ENCODE data around the gene NRF1.

The NRF1 gene

DNA sequence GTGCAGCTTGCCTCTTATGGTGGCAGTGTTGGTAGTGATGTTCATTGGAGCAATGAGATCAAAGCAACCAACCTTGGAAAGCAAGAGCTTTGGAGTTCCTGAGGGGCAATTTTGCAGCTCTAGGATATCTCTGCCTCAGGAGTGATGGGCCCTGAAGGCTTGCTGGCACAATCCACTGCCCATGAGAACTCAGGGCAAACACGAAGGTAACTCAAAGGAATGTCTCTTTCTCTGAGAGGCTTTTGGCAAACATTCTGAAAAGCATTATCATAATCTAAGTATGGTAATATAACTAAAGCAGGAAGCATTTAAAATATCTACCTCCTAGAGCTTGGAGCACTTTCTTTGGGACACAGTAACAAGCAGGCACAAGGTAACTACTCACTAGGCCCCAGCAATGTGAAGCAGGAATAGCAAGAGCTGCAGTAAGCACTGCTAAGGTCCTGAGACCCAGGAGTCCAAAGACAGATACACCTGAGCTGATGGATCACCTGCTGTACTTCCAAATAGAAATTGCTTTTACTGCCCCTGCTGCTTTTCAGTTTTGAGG is 103.1 kb downstream of the NRF1 start:
- TF ChIP-seq, protein P1, sequence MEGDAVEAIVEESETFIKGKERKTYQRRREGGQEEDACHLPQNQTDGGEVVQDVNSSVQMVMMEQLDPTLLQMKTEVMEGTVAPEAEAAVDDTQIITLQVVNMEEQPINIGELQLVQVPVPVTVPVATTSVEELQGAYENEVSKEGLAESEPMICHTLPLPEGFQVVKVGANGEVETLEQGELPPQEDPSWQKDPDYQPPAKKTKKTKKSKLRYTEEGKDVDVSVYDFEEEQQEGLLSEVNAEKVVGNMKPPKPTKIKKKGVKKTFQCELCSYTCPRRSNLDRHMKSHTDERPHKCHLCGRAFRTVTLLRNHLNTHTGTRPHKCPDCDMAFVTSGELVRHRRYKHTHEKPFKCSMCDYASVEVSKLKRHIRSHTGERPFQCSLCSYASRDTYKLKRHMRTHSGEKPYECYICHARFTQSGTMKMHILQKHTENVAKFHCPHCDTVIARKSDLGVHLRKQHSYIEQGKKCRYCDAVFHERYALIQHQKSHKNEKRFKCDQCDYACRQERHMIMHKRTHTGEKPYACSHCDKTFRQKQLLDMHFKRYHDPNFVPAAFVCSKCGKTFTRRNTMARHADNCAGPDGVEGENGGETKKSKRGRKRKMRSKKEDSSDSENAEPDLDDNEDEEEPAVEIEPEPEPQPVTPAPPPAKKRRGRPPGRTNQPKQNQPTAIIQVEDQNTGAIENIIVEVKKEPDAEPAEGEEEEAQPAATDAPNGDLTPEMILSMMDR (IDR thresholded peaks at IDR 0.05; ENCODE audit: extremely low read depth, missing control alignments): no peak
- DNase-seq (ENCODE audit: low spot score): no peak

DNA sequence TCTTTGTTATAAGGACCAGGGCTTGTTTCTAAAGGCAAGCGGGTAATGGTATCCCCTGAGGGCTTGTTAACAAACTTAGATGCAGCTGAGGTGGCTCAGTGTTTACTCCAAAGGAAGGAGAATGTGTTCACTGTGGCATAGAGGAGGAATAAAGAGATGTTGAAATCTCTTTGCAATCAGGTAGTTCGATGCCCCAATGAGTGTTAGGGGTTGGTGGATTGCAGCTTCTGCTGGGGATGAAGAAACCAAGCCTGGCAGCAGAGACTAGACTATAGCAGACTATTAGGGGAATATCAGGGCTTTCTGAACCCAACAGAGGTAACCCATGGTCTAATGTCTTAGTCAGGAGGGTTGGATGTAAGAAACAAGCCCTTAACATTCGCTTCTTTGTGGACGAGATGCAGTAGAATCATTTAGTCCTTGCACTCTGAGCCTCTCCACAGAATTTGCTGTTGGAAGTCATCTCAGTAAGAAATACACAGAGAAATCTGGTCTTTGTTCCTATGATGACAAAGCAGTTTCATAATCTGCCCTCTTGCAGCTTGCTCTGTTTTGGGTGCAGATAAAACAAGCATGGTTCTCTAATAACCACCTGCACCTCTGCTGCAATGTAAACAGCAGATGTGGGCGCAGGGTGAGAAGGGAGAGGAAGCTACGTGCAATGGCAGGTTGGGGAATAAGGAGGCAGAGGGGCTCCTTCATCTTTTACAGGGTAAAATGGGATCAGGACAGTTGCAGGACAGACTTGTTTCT is 108.6 kb downstream of the NRF1 start:
- TF ChIP-seq, protein P1 (IDR thresholded peaks at IDR 0.05; ENCODE audit: extremely low read depth, missing control alignments): no peak
- DNase-seq (ENCODE audit: low spot score): no peak

DNA sequence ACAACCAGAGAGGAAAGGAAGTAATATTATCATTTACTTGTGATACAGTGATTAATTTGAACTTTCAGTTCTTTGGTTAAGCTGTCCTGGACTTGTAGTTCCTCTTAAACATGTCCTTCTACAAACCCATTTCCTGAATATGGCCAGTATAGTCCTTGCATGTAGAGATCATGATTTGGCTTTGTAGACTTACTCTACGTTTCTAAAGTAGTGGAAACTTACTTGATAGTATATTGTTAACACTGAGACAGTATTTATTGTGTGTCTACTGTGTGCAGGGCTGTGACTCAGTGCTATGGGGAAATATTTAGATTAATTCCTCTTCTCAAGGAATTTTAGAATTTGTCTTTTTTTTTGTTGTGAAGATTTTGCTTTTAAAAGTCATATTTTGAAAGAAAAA is 109.5 kb downstream of the NRF1 start:
- DNase-seq (ENCODE audit: low spot score): no peak
- TF ChIP-seq, protein P1 (IDR thresholded peaks at IDR 0.05; ENCODE audit: extremely low read depth, missing control alignments): no peak

DNA sequence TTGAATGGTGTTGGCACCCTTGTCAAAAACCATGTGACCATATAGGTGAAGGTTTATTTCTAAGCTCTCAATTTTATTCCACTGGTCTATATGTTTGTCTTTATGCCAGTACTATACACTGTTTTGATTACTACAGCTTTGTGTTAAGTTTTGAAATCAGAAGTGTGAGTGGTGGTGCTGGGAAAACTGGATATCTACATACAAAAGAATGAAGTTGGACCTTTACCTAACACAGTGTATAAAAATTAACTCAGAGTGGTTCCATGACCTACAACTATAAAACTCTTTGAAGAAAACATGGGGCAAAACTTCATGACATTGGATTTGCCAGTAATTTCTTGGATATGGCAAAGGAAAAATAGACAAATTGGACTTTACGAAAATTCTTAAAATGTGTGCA is 112.2 kb downstream of the NRF1 start:
- DNase-seq (ENCODE audit: low spot score): no peak
- TF ChIP-seq, protein P1 (IDR thresholded peaks at IDR 0.05; ENCODE audit: extremely low read depth, missing control alignments): no peak

DNA sequence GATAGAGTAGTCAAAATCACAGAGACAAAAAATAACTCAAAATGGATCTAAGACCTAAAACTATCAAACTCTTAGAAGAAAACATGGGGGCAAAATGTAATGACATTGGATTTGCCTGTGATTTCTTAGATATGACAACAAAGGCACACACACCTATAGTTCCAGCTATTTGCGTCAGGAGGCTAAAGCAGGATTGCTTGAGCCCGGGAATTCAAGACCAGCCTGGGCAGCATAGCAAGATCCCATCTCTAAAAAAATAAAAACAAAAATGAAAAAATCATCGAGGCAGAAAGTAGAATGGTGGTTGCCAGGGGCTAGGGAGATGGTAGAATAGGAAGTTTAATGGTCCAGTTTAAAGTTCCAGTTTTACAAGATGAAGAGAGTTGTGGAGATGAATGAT is 113.3 kb downstream of the NRF1 start:
- TF ChIP-seq, protein P1 (IDR thresholded peaks at IDR 0.05; ENCODE audit: extremely low read depth, missing control alignments): no peak
- no peak for DNase-seq (ENCODE audit: low spot score)

DNA sequence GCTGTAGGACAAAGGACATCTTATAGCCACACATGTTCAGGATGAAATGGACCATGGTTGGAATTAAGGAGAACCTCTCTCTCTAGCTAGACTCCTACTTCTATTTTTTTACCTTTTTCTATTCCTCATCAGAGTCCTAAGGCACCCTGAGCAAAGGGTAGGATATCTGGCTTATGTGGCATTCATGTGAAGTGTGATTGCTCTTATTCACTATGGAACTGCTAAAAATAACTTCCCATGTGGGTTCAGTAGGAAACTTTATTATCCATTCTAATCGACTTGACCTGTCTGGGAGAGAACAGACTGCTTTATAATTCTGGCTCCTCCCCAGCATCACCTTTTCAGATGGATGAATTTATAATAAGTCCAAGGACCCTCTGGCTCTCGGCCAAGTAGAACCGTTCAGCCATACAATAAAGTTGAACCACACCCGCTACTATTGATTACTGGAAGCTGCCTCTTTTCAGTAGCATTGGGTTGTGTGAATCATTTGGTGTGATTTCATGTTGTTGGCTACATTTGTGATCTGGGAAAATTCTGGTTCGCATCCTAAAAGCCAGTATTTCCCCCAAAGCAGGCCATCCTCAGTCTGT is 117.5 kb downstream of the NRF1 start:
- TF ChIP-seq, protein P1 (IDR thresholded peaks at IDR 0.05; ENCODE audit: extremely low read depth, missing control alignments): no peak
- DNase-seq (ENCODE audit: low spot score): no peak

DNA sequence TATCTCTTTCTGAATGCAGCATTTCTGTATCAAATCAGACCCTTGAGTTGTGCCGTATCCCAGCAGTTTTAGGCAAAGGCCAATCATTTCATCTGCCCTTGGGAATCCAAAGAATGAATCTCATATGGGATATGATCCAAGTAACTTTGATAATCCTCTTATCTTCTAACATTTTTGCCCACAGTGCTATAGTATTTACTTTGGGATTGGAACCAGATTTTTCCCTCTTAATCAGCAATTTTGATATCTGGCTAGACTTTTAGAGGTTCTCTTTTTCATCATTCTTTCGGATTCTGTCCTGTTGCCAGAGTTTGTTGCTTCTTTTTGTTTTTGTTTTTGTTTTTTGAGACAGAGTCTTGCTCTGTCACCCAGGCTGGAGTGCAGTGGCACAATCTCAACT is 118.0 kb downstream of the NRF1 start:
- no peak for DNase-seq (ENCODE audit: low spot score)
- TF ChIP-seq, protein P1 (IDR thresholded peaks at IDR 0.05; ENCODE audit: extremely low read depth, missing control alignments): no peak
